DOHH2 (cell line): ENCODE data around the gene APAF1.

Source experiments
- CTCF ChIP-seq: fragments of 200-600 bp; sonication (generic); IDR thresholded peaks from one replicate; pipeline ENCODE4 v1.5.1; 2014; ENCODE audit warnings: antibody characterized with exemption, mild to moderate bottlenecking, low read depth, low read length; ENCODE audit not compliant: poor library complexity, severe bottlenecking
- EZH2phosphoT487 ChIP-seq: fragments of 200-600 bp; sonication (generic); IDR thresholded peaks from 2 replicates; pipeline ENCODE4 v1.6.1; 2017; ENCODE audit warnings: borderline replicate concordance, mild to moderate bottlenecking, antibody characterized with exemption, low read length, moderate library complexity, mixed read lengths

GRCh38 chr12:98738002-98738401 lies 92.9 kb downstream of the APAF1 start:
- TF ChIP-seq CTCF = no peak
- TF ChIP-seq EZH2phosphoT487 = no peak
